ENCODE measurements around the gene HOMER2.

HOMER2 gene

DNA sequence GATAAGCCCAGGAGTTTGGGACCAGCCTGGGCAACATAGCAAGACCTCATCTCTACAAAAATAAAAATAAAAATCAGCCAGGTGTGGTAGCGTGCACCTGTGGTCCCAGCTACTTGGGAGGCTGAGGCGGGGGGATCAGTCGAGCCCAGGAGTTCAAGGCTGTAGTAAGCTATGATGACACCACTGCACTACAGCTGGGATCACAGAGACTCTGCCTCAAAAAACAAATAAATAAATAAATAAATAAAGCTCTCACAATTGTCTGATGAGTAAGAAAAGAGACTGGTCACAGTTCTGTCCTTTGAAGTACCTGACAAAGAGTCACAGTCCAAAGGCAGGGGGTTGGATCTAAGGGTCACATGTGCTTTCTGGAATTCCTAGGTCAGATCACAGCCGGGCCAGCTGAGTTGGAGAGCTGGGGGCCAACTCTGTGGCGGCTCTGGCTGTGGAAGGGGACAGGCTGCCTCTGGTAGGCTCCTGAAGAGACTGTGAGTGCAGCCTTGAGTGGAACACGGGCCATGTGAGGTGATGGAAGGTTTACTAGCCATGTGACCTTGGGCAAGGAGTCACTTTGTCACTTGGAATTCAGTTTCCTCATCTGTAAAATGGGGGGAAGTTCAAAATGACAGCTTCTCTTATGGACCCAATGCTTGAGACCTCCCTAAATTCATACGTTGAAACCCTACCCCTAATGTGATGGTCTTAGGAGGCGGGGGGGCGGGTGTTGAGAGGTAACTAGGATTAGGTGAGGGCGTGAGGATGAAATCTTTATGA lies 95.9 kb downstream of the HOMER2 start:
- no peak for DNase-seq (ENCODE audit: low spot score)

DNA sequence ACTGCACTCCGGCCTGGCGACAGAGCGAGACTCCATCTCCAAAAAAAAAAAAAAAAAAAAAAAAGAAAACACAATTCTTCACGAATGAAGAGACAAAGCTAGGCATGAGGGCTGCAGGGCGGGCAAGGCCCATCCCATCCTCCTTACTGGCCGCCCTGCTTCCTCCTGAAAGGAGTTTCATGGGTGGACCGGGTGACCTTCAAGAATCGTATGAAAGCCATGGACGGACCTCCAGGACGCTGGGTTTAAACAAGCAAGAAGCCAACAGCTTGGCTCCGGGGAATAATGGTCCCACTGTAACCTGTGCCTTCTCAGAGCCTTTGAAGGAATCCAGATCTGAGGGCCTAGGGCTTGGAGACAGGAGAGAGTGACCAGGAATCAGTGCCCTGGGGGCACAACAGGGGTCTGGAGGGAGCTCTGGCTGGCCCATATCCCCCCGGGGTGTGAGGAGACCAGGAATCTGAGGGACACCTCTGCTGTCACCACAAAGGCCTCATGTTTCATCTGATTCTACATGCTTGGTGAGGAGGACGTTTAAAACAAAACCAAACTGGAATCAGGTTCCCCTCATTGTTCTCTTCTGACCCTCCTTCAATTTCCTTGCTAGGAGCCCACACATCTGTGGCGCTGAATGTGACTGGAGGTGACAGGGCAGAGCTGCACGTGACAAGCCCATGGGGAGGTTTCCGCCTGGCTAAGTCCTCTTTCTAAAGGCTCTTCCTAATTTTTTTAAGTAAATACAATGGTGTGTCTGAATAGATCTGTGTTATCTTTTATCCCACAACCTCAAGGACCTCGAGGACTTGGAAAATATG lies 97.0 kb downstream of the HOMER2 start:
- DNase-seq (ENCODE audit: low spot score) = peak; percentile 21

GRCh38 chr15:82854554-82854953 lies 98.0 kb downstream of the HOMER2 start:
- DNase-seq (ENCODE audit: low spot score) = no peak

DNA sequence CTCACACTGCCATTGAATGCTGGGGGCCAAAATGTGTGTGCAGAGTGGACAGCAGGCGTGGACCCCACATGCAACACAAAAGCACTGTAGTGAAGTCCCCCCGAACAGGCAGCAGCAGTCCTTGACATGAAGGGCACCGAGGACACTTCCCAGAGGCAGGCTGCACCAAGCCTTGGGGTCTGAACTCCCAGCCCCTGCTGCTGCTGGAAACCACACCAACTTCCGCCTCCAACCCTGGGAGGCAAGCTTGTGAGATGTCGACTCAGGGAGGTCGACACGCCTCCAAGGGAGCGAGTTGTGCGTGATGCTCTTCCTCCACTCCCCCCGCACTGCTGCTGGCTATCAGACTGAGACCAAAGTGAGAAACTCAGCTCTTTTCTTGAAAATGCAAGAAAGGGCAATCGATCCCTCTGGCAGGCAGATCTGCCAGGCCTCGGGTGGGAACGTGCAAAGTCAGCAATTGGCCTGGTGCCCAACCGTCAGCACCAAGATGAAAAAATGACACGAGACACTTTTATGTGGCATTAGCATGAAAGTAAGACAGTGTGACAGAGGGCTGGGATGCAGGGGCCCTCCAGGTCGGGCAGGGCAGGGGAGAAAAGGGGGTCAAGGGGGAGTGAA lies 99.5 kb downstream of the HOMER2 start:
- DNase-seq (ENCODE audit: low spot score) = peak; percentile 88

- no peak for DNase-seq (ENCODE audit: low spot score)
Measured at GRCh38 chr15:82851981-82852511, 100.5 kb downstream of the HOMER2 start.

GRCh38 chr15:82851306-82851850 lies 101.1 kb downstream of the HOMER2 start:
- no peak for DNase-seq (ENCODE audit: low spot score)

- no peak for DNase-seq (ENCODE audit: low spot score)
Measured at GRCh38 chr15:82850731-82851130, 101.8 kb downstream of the HOMER2 start.

DNA sequence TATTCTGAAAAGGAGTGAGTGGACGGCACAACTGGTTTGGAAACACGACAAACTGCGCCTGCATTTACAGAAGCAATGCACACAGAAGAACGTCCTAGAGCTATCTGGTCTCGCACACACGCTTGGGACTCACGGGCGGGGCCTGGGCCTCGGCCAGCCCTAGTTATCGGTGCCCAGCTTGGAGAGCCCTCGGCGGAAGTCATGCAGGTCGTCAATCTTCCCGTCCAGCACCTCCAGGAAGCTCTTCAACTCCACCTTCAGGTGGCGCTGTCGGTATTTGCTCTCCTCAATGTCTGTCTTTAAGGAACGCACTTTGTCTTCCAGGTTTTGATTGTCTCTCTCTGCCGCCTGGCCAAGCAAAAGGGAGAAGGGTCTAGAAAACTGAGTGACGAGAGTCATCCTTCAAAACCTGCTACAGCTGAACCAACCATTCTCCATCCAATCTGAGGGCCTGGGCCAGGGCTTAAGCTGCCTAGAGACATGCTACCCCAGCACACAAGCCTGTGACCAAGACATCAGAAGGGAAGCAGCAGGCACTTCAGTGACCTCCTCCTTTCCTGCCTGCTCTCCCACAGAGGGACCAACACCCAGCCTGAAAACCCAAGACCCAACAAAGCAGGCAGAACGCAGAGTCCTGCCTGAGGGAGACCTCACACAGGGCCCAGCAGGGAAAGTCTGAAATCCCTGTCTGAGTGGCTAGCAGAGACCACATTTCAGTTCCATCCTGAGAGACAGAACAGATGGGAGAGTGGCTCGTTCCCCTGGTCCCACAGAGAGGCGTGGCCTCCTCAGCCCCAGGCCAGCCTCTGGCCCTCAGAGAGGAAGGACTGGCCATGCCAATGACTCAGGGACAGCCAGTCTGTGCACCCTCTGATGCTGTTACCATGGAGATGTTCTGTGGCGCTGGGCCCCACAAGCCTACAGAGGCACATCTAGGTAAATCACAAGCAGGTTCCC lies 102.7 kb downstream of the HOMER2 start:
- DNase-seq (ENCODE audit: low spot score) = peak; percentile 98

- peak; percentile 57 for DNase-seq (ENCODE audit: low spot score)
Measured at GRCh38 chr15:82848241-82848993, 104.1 kb downstream of the HOMER2 start.

DNA sequence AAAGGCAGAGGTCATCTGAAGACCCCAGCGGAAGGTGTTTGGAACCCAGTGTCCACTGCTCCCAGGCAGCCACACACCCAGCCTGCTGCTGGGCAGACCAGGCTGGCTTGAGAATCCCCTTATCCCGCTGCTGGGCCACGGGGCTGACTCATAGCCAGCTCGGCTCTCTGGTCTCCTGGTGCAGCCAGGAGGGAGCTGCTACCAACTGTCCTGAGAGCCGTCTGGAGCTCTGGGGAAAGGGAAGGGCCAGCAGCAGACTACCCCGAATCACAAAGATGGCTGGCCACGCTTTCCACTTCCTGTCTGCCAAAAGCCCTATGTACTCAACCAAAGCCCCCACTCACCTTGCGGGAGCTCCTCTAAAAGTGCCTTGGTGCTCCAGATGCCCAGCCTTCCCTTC lies 104.8 kb downstream of the HOMER2 start:
- DNase-seq (ENCODE audit: low spot score) = no peak

GRCh38 chr15:82846621-82847020 lies 105.9 kb downstream of the HOMER2 start:
- peak; percentile 17 for DNase-seq (ENCODE audit: low spot score)

- DNase-seq (ENCODE audit: low spot score) = no peak
Measured at GRCh38 chr15:82845686-82846085, 106.8 kb downstream of the HOMER2 start.

GRCh38 chr15:82843566-82843965 lies 109.0 kb downstream of the HOMER2 start:
- no peak for DNase-seq (ENCODE audit: low spot score)

GRCh38 chr15:82840166-82840565 lies 112.4 kb downstream of the HOMER2 start:
- DNase-seq (ENCODE audit: low spot score) = no peak

- no peak for DNase-seq (ENCODE audit: low spot score)
Measured at GRCh38 chr15:82839136-82839535, 113.4 kb downstream of the HOMER2 start.

- DNase-seq (ENCODE audit: low spot score) = no peak
Measured at GRCh38 chr15:82838096-82838735, 114.3 kb downstream of the HOMER2 start.

DNA sequence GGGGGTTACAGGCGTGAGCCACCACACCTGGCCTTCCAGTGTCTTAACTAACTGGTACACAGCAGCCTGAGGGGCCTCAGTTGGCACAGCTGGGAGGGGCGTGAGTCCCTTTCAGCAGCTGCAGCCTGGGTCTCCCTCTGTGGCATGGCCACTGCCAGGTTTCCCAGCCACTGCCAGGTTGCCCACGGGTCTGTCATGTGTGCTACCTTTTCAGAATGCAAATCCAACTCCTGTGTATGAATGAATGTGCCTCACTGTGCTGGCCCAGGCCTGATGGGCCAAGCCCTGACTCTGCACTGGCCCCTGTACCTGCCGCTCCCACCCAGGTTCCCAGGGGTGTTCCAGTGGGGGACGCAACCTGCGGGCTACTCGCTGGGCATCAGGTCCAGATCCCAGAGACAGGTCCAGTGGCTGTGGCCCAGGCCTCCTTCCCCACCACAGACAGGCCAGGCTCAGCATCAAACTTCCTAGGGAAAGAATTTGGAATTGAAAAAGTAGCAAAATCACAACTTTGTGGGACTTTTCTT lies 117.1 kb downstream of the HOMER2 start:
- no peak for DNase-seq (ENCODE audit: low spot score)

GRCh38 chr15:82833362-82833682 lies 119.2 kb downstream of the HOMER2 start:
- no peak for DNase-seq (ENCODE audit: low spot score)

DNA sequence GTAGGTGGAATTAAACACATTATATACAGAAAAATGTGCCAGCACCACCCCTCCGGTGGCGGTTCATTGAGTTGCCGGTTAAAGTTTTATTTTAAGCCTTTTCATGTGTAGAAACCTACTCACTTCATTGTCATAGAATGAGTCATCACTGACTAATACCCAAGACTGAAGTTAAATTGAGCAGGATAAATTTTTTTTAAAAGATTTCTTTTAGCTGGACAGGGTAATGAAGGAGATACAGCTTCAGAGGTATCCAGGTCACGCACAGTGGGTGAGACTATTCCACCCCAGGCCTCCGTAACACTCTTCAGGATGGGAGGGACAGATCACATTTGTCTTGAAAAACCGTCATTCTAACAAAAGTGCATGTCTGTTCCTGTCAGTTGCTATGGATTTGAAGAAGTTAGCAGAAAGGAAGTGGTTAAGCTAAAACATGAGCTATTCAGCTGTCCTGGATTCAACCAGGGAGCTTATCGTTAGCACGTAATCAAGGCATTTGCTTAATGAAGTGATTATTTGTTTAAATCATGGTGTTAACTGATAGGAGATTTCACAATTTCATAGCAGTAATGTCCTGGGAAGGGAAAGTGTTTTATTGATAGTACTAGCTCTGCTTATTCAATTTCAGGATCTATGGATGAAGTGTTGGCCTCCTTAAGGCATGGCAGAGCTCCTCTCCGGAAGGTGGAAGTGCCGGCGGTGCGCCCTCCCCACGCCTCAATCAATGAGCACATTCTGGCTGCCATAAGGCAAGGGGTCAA lies 119.7 kb downstream of the HOMER2 start:
- no peak for DNase-seq (ENCODE audit: low spot score)
